ENCODE measurements around the gene CDK8. TPM values are rescaled to one million over a fixed set of nuclear protein-coding genes. Genes with fewer than 3 reads are reported as not detected.

The CDK8 gene
- total RNA-seq, 2 experiments from 2014 or later = 13.7 to 15.1 TPM

DNA sequence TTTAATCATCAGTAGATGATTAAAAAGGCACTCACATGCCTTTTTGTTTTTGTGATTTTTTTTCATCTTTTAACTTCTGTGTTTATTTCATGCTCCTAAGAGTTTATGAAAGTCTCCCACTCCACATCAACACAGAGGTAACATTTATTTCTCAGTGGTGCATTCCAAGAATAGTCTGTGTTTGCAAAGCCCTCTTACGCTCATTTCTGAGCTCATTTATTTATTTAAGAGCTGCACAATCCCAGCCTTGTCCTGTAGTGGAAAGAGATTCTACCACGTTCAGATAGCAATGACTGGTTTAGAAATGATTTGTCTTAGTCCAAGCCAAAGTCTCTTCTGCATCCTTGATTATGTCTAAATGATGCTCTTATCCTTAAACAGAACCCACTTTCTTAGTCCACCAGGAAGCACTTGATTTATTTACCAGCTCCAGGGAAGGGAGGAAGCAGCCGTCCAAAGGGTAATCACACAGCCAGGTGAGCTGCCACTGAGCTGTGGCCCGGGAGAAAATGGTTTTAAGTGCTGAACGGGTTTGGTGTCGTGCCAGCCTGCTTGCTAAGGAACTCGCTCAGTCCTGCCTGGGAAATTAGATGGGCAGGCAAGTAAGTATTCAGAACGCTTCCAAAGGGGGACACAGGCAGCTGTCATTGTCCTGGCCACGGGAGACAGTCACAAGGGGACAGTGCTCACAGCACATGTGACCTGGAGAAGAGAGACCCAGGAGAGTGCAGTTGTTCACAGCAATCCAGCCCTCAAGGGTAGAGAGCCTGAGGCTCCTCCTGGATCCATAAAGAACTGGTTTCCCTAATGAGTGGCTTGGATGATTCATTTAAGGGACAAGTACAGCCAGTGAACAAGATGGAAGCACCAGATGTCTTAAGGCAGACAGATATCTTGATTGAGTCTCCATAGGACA lies 171.8 kb downstream of the CDK8 start:
- Mint-ChIP-seq H3K36me3 (no peaks in the 10 kb centered on the region), H3K4me1 (no peaks in the 10 kb centered on the region), H3K9me3 (no peaks in the 10 kb centered on the region), H3K4me3 (no peak overlapping the region), H3K27me3 (peaks cover 17% of the 10 kb centered on the region), H3K27ac (no peak overlapping the region)
- ATAC-seq (ENCODE audit: low read depth) (no peak), DNase-seq (no peak)
- POLR2A ChIA-PET = no interaction called here

DNA sequence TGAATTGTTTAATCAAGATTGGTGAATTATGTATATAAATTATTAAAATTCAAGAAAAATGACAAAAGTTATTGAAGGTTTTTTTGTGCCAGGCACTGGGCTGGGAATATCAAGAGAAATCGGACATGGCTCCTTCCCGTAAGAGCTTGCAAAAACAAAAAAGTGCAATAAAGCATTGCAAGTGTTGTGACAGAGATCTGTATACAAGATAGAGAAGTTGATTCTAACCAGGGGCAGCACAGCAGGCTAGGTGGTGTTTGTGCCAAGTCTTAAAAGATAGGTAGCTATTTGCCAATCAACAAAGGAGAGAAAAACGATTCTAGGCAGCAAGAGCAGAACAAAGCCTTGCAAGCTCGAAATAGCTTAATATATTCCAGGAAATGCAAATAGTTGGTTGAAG lies 179.8 kb downstream of the CDK8 start:
- H3K27me3 Mint-ChIP-seq = peaks cover 11% of the 10 kb centered on the region
- no peak overlapping the region for H3K27ac Mint-ChIP-seq
- no peak overlapping the region for H3K4me3 Mint-ChIP-seq
- POLR2A ChIA-PET = no interaction called here
- H3K9me3 Mint-ChIP-seq = peaks cover 9% of the 10 kb centered on the region
- ATAC-seq (ENCODE audit: low read depth) (no peak), DNase-seq (no peak)
- H3K4me1 Mint-ChIP-seq = no peaks in the 10 kb centered on the region
- H3K36me3 Mint-ChIP-seq = no peaks in the 10 kb centered on the region

GRCh38 chr13:26435171-26435570 lies 181.2 kb downstream of the CDK8 start:
- H3K27me3 Mint-ChIP-seq = peaks cover under 1% of the 10 kb centered on the region
- H3K27ac Mint-ChIP-seq = no peak overlapping the region
- DNase-seq = no peak
- no peaks in the 10 kb centered on the region for H3K36me3 Mint-ChIP-seq
- POLR2A ChIA-PET = no interaction called here
- peaks cover 9% of the 10 kb centered on the region for H3K9me3 Mint-ChIP-seq
- no peak overlapping the region for H3K4me3 Mint-ChIP-seq
- H3K4me1 Mint-ChIP-seq = no peaks in the 10 kb centered on the region
- no peak for ATAC-seq (ENCODE audit: low read depth)

DNA sequence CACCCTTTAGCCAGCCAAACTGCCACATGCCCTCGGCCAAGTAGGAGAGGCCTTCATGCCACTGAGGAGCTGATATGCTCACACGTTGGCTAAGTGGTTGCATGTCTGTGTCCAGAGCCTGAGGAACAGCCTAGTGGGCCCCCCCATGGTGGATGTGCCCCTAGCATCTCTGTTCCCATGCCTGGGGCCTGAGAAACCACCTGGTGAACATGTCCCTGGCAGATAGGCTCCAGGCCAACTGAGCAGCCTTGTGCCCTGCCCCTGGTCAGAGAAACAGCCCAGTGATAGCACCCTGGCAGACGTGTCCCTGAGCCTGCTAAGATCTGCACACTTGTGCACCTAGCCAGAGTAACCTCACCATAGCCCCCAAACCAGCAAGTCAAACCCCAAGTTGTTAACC lies 181.7 kb downstream of the CDK8 start:
- Mint-ChIP-seq H3K36me3 (no peaks in the 10 kb centered on the region), H3K27me3 (no peaks in the 10 kb centered on the region), H3K4me1 (no peaks in the 10 kb centered on the region), H3K4me3 (no peak overlapping the region), H3K9me3 (peaks cover 9% of the 10 kb centered on the region), H3K27ac (no peak overlapping the region)
- POLR2A ChIA-PET = no interaction called here
- ATAC-seq (ENCODE audit: low read depth) = no peak
- DNase-seq = no peak

GRCh38 chr13:26436914-26437313 lies 183.0 kb downstream of the CDK8 start:
- ATAC-seq (ENCODE audit: low read depth) = no peak
- no peaks in the 10 kb centered on the region for H3K4me1 Mint-ChIP-seq

DNA sequence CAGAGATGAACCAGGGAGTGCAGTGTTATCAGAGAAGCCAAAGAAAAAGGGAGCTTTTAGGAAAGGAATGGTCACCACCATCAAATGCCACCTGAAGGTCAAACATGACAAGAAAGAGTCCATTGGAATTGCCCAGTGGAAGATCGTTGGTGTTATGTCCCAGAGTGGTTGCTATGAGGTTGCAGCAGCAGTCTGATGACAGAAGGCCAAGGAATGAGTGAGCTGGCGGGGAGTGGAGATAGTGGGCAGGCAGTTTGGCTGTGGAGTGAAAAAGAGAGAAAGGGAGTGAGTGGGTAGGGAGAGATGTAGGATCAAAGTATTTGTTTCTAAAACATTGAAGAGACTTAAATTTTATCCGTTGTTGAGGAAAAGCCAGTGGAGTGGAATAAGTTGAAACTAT lies 186.2 kb downstream of the CDK8 start:
- peaks cover 2% of the 10 kb centered on the region for H3K27me3 Mint-ChIP-seq
- peaks cover 7% of the 10 kb centered on the region for H3K9me3 Mint-ChIP-seq
- no peaks in the 10 kb centered on the region for H3K4me1 Mint-ChIP-seq
- no peak for DNase-seq
- no peaks in the 10 kb centered on the region for H3K36me3 Mint-ChIP-seq
- H3K27ac Mint-ChIP-seq = no peak overlapping the region
- no peak overlapping the region for H3K4me3 Mint-ChIP-seq
- no peak for ATAC-seq (ENCODE audit: low read depth)
- POLR2A ChIA-PET = no interaction called here

More at GRCh38 chr13:26436914-26437313, 183.0 kb downstream of the CDK8 start:
- Mint-ChIP-seq H3K4me3 (no peak overlapping the region), H3K27ac (no peak overlapping the region), H3K27me3 (no peaks in the 10 kb centered on the region), H3K9me3 (peaks cover 9% of the 10 kb centered on the region), H3K36me3 (no peaks in the 10 kb centered on the region)
- DNase-seq = no peak
- POLR2A ChIA-PET = no interaction called here

GRCh38 chr13:26441476-26441875 lies 187.5 kb downstream of the CDK8 start:
- Mint-ChIP-seq H3K27me3 (peaks cover 6% of the 10 kb centered on the region), H3K36me3 (no peaks in the 10 kb centered on the region), H3K9me3 (peaks cover 2% of the 10 kb centered on the region), H3K4me3 (no peak overlapping the region), H3K4me1 (no peaks in the 10 kb centered on the region), H3K27ac (no peak overlapping the region)
- POLR2A ChIA-PET = no interaction called here
- no peak for DNase-seq
- no peak for ATAC-seq (ENCODE audit: low read depth)

GRCh38 chr13:26442541-26442940 lies 188.6 kb downstream of the CDK8 start:
- no peaks in the 10 kb centered on the region for H3K9me3 Mint-ChIP-seq
- ATAC-seq (ENCODE audit: low read depth) (no peak), DNase-seq (no peak)
- no peaks in the 10 kb centered on the region for H3K4me1 Mint-ChIP-seq
- POLR2A ChIA-PET = no interaction called here
- H3K4me3 Mint-ChIP-seq = no peak overlapping the region
- H3K27me3 Mint-ChIP-seq = peaks cover 12% of the 10 kb centered on the region
- no peak overlapping the region for H3K27ac Mint-ChIP-seq
- H3K36me3 Mint-ChIP-seq = no peaks in the 10 kb centered on the region

DNA sequence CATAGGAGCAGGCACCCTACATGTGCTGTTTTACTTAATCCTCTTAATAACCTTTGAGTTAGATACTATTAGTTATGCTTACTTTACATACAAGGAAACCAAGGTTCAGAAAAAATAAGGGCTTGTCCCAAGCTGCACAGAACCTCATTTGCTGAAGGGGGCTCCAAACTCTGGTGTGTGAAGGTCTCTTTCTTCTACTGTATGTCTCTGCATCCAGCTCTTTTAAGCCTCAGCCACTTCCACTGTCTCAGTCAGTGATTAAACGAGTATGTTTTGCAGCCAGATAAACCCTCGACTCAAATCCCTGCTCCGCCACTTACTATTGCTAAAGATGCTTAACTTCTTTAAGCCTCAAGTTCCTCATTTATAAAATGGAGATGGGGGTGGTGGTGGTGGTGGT lies 191.2 kb downstream of the CDK8 start:
- Mint-ChIP-seq H3K36me3 (no peaks in the 10 kb centered on the region), H3K27ac (no peak overlapping the region), H3K4me1 (no peaks in the 10 kb centered on the region), H3K4me3 (no peak overlapping the region), H3K27me3 (peaks cover 18% of the 10 kb centered on the region), H3K9me3 (no peaks in the 10 kb centered on the region)
- POLR2A ChIA-PET = no interaction called here
- DNase-seq = no peak
- no peak for ATAC-seq (ENCODE audit: low read depth)

GRCh38 chr13:26446751-26447150 lies 192.8 kb downstream of the CDK8 start:
- Mint-ChIP-seq H3K36me3 (no peaks in the 10 kb centered on the region), H3K27me3 (peaks cover 28% of the 10 kb centered on the region)

GRCh38 chr13:26448032-26448431 lies 194.1 kb downstream of the CDK8 start:
- no peak overlapping the region for H3K4me3 Mint-ChIP-seq
- no peaks in the 10 kb centered on the region for H3K4me1 Mint-ChIP-seq
- H3K9me3 Mint-ChIP-seq = no peaks in the 10 kb centered on the region
- POLR2A ChIA-PET = no interaction called here
- DNase-seq = no peak
- H3K27me3 Mint-ChIP-seq = peaks cover 35% of the 10 kb centered on the region
- ATAC-seq (ENCODE audit: low read depth) = no peak
- no peaks in the 10 kb centered on the region for H3K36me3 Mint-ChIP-seq
- no peak overlapping the region for H3K27ac Mint-ChIP-seq

More at GRCh38 chr13:26446751-26447150, 192.8 kb downstream of the CDK8 start:
- POLR2A ChIA-PET = no interaction called here
- ATAC-seq (ENCODE audit: low read depth) (no peak), DNase-seq (no peak)
- H3K27ac Mint-ChIP-seq = no peak overlapping the region
- H3K4me3 Mint-ChIP-seq = no peak overlapping the region
- no peaks in the 10 kb centered on the region for H3K4me1 Mint-ChIP-seq
- no peaks in the 10 kb centered on the region for H3K9me3 Mint-ChIP-seq

DNA sequence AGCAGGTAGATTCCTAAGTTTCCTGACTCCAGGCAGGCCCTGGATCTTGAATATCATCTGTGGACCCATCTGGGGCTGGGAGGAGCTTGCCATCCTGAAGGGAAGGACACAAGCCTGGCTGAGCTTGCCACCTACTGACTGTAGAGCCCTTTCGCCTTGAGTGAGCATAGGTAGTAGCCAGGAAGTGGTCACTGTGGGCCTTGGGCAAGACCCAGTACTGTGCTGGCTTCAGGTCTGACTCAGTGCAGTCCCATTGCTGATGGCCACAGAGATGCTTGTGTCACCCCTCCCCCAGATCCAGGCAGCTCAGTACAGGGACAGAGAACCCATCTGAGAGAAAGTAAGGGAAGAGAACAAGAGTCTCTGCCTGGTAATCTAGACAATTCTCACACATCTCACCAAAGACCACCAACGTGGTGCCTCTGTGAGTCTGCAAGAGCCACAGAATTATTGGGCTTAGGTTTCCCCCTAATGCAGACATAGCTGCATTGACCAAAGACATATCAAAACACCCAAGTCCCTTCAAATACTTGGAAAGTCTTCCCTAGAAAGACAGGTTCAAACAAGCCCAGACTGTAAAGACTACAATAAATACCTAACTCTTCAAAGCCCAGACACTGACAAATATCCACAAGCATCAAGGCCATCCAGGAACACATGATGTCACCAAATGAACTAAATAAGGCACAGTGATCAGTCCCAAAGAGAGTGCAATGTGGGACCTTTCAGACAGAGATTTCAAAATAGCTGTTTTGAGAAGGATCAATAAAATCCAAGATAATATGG lies 195.3 kb downstream of the CDK8 start:
- no peak for ATAC-seq (ENCODE audit: low read depth)
- H3K27me3 Mint-ChIP-seq = peaks cover 43% of the 10 kb centered on the region

More for the DNA sequence above, 195.3 kb downstream of the CDK8 start:
- H3K9me3 Mint-ChIP-seq = no peaks in the 10 kb centered on the region
- POLR2A ChIA-PET = no interaction called here
- no peaks in the 10 kb centered on the region for H3K4me1 Mint-ChIP-seq
- H3K27ac Mint-ChIP-seq = no peak overlapping the region
- no peaks in the 10 kb centered on the region for H3K36me3 Mint-ChIP-seq
- no peak for DNase-seq
- H3K4me3 Mint-ChIP-seq = no peak overlapping the region
